ENCODE results near the gene CEP57L1.

Gene CEP57L1

DNA sequence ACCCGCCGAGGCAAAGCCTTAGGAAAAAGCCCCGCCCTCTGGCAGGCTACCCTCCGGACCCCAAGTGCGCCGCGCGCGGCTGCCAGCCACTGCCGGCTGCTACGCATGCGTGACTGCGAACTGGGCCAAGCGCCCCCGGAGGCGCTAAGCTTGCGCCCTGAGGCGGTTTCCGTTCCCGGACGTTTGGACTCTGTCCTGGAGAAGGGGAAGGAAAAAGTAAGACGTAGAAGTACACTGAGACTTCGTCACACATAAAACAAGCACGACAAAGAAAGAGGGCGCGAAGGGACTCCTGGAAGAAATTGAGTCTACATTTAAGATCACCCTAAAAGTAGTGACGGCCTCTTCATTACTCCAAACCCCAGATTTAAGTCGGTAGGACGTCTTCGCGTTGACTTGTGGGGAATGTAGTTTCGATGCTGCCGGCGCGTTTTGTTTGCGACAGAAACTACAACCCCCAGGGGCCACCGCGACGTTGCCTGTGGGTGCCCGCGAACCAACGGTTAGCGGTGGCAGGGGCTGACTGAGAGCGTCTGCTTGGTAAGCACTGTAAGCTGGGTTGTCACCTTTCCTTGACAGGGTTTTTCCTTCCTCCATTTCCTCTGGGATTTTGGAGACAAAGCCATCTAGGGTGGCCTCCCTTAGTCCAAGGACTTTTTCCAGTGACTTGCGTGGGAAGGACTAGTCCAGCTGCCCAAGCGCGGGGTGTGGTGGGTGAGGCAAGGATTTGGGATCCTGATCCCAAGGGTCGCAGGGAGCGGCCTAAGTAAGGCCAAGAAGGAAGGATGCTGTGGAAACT, at the start of gene CEP57L1:
Gene CEP57L1 (plus strand): TSS at position 472 of the 799 bp plus-strand sequence. CDS start 49,715 bp downstream, outside the sequence.
- DNase-seq (ENCODE audit: low read depth in 3 of 3, low spot score in 1 of 3), result peak; percentile 83 to 86 (median 84)

DNA sequence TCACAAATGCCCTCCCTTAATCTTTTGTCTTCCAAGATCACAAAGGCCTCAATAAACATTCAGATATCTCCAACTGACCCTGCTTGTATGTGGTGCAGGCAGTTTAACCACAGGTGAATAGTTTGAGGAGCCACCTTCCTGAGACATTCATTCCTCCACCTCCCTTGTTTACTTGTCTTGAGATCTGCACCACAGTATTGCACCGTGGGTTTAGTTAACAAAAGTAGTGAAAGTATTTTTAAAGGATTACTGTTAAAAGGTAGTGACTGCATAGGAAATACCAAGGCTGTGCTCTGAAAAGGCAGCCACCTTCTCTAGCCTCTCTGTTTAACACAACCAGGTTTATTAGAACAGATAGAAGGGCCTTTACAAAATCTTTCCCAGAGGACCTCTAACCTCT, 47.1 kb upstream of the CEP57L1 start:
- DNase-seq (ENCODE audit: low read depth in 3 of 3, low spot score in 1 of 3), result no peak

DNA sequence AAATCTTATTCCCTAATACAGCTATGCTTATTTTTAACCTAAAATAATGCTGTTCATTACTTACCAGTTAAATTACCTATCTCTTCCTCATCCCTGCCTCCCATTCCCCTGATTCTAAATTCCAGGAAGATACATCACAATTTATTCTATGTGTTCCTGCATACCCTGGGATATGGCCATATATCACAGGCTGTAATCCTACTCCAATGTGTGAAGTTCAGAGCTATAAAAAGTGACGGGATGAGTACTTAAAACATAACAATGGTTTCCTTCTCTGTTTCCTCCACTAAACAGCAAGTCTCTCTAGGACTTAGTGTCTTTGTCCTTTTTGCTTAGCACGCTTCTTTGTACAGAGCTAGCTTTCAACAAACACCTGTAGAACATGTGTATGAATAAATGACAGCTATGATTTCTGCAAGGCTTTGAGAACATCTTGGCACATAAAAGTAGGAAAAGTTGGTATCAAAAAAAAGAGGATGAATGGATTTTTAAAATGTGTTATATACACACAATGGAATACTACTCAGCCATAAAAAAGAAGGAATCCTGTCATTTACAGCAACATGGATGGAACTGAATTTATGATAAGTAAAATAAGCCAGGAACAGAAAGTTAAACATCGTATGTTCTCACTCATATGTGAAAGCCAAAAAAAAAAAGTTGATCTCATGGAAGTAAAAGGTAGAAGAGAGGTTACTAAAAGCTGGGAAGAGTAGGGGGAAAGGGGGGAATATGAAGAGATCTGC, 46.5 kb upstream of the CEP57L1 start:
- DNase-seq (ENCODE audit: low read depth in 3 of 3, low spot score in 1 of 3), result no peak

DNA sequence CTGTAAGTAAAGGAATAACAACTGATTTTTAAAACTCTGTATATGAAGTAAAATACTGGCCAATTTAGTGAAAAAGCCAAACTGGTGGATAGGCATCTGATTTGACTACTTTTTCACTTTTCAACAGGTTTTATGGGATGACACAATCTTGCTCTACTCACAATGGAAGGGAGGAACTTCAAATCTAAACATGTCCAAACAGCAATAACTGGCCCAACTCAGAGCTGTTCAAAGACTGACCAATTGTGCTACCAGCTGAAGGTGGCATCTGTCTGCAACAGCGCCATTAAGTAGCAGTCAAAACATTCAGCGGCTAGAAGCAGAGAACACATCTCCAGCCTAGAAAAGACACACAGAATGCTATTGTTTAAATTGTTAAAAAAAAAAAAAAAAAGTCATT, 45.3 kb upstream of the CEP57L1 start:
- no peak for DNase-seq (ENCODE audit: low read depth in 3 of 3, low spot score in 1 of 3)

DNA sequence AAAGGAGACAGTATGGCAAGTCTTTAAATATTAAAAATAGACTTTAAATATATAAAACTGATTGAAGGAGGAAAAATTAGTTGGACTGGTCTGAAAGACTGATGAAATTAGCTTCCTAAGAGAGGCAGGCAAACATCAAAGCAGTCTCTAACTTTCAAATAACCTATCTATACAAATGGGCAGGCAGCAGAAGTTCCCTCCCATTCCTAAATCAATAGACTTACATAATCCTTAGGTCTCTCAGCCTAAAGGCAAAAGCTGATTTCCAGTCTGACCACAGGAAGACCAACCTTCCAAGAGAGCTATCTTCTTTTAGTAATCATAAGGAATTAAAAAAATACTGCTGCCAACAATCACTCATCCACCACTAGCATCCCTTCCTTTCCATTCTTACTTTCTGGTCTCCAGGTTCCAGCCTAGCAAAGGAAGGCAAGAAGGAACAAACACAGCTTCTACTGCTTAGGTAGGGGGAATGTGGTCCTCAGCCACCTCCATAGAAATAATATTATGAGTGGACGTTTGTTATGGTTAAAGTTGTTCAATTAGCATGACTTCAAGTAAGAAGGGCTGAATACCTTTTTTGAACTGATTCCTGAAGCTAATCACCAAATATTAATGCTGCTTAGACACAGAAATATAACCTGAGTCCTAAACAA, 44.7 kb upstream of the CEP57L1 start:
- no peak for DNase-seq (ENCODE audit: low read depth in 3 of 3, low spot score in 1 of 3)

DNA sequence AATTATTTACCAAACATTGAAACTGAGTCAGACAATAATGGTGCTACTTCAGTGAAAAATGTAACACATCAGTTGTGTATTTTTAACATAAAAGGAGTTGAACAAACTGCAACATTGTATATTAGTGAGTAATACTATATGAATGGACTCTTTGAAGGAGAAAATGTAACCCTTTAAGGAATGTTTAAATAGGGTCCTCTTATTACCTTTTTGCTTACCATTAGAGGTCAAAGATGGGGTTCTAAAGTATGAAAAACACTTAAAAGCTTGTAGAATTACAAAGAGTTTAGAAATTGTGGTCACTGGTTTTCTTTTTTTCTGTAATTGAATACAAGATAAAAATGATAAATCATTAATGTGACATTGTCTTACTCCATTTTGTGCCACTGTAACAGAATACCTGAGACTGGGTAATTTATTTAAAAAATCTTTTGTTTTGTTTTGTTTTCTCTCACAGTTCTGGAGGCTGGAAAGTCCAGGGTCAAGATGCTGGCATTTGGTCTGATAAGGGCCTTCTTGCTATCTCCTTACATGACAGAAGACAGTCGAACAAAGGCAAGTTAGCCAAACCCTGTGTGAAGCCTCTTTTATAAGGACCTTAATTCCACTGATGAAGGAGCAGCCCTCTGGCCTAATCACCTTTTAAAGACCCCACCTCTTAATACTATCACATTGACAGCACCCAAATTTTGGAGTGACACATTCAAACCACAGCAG, 43.8 kb upstream of the CEP57L1 start:
- DNase-seq (ENCODE audit: low read depth in 3 of 3, low spot score in 1 of 3), result no peak

DNA sequence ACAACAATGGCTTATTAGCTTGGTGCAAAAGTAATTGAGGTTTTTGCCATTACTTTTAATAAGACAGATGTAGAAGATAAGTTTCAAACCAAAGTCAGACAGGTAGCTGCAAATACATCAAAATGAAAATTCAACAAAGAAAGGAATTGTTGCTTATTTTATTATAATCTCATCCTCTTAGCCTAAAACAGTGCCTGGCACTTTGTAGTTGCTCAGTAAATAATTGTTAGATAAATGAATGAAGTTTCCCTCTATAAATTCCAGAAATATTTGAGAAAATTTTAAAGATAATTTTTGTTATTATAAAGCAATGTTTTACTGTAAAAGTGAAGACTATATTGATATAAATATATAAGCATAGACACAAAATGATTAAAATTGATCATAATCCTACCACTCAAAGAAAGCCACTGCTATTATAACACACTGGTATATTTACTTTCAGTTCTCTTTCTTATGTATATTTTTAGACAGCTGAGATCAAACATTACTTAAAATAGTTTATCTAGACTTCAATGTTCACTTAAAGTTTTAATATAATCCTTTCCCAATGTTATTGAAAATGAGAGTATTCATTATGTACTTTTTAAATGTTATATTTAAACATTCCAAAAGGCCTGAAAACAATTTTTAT, 43.2 kb upstream of the CEP57L1 start:
- DNase-seq (ENCODE audit: low read depth in 3 of 3, low spot score in 1 of 3), result no peak

DNA sequence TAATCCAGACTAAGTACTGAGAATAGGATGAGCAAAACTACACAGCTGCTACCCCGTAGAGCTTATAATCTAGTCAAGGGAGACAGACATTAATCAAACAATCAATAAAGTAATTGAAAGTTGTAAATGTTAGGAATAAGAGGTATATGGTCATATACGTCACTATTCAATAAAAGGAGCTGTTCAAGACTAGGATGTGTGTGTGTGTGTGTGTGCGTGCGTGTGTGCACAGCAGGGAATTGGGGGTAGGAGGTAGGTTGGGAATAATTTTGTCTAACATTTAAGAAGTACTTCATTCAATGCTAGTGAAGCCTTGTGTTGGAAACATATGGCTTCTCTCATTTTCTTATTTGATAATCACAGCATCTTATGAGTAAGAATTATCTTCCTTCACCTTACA, 42.5 kb upstream of the CEP57L1 start:
- no peak for DNase-seq (ENCODE audit: low read depth in 3 of 3, low spot score in 1 of 3)

DNA sequence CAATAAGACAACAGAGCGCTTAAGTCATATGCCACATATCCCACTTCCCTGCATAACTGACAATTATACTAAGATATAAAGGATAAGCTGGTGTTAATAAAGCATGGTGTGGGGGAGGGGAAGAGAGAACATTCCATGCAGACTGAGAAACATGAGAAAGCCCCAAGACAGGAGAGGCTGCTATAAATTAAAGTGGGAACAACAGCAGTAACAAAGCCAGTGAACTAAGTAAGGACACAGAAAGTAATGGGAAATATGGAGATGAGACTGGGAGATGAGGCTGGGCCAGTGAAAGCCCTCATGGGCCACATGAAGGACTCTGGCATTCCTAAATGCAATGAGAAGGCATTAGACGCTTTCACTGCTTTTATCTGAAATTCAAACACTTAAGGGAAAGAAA, 42.0 kb upstream of the CEP57L1 start:
- no peak for DNase-seq (ENCODE audit: low read depth in 3 of 3, low spot score in 1 of 3)

DNA sequence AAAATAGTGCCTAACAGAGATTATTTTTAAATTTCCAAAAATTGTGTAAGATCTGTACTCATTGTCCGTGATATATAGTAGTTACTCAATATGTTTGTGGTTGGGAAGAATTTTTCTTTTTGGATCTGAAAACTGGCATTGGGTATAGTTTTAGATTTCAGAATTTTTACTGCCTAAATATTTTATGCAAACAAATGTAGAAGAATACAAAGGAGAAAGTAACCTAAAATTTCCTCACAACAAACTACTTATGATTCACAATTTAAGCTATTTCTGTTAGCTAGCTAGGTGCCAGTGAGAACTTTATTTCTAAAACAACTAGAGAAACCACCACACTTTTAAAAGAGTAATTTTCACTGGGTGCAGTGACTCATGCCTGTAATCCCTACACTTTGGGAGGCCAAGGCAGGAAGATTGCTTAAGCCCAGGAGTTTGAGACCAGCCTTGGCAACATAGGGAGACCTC, 39.5 kb upstream of the CEP57L1 start:
- DNase-seq (ENCODE audit: low read depth in 3 of 3, low spot score in 1 of 3), result no peak

DNA sequence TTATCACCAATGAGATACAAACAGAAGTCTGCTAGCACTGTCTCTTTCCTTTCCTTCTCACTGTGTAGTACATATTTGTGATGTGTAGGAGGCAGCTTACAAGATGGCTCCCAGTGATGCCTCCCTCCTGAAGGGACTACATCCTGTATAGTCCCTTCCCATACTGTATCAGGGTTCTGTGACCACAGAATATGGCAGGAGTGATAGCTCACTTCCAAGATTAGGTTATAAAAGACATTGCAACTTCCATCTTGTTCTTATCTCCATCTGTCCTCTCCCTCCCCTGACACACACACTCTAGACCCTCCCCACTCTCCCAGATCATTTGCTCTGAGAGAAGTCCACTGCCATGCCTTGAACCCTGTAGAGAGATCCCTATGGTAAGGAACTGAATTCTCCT, 38.6 kb upstream of the CEP57L1 start:
- DNase-seq (ENCODE audit: low read depth in 3 of 3, low spot score in 1 of 3), result no peak

DNA sequence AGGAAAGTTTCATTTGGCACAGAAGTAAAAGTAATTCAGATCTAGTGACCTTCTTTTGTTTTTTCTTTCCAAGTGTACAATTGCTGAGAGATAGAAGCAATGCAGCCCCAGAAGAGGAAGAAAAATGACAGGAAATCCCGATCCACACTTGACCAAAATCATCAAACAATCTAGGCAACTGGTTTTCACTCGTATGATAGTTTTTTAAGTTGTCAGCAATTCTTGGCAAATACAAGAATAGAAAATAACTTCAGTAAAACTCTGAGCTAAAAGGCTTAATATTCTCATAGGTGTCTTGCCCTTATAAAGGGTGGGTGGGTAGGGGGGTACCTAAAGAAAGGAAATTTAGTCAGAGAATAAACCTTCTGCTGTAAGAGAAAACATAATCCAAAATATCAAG, 36.7 kb upstream of the CEP57L1 start:
- DNase-seq (ENCODE audit: low read depth in 3 of 3, low spot score in 1 of 3), result no peak

DNA sequence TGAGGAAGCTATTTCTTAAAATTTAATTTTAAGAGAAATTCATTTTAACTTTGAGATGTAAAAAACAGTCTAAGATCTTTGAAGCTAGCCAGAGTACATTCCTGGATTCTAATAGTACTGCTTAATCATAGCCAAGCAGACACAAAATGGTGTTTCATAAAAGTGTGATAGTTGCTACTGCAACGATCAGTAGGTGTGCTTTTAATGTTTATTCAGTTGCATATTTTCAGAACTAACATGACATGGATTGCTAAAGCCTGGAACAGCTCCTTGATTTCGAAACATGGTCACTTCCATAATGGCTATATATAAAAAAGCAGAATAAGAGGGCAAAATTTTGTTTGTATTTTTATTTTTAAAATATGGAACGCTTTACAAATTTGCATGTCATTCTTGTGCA, 36.2 kb upstream of the CEP57L1 start:
- no peak for DNase-seq (ENCODE audit: low read depth in 3 of 3, low spot score in 1 of 3)

DNA sequence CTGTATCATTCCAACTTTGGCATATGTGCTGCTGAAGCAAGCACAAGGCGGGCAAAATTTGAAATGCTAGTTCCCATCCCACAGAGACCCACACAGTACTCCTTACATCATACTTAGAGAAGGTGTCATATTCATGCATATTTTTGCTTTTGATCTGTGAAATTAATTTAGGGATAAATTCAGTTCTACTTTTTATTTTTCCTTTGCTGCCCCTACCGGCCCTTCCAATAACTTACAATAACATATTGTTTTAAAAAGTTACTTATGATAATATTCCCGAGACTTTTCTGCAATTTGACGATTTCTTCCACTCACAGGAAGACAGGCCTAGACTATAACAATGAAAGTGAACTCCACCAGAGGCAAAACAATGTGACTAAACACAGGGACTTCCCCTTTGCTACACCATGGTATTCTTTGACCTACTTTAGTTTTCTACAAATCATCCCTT, 35.7 kb upstream of the CEP57L1 start:
- DNase-seq (ENCODE audit: low read depth in 3 of 3, low spot score in 1 of 3), result no peak

DNA sequence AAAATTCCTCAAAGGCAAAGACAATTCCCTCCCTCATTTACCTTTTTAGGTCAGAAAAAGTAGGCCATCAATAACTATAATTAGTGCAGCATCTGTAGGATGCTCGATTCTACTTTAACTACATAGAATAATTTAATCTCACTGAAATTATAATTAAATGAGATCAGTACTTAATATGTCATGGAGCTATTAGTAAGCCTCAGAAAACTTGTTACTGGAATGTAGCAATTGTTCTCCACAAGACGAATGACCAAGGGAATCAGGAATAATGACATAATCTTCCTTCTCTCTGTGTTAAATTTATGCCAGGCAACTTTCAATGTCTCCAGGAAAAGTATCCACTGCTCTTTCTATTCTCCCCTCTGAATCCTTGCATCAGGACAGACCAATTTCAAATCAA, 34.7 kb upstream of the CEP57L1 start:
- no peak for DNase-seq (ENCODE audit: low read depth in 3 of 3, low spot score in 1 of 3)

DNA sequence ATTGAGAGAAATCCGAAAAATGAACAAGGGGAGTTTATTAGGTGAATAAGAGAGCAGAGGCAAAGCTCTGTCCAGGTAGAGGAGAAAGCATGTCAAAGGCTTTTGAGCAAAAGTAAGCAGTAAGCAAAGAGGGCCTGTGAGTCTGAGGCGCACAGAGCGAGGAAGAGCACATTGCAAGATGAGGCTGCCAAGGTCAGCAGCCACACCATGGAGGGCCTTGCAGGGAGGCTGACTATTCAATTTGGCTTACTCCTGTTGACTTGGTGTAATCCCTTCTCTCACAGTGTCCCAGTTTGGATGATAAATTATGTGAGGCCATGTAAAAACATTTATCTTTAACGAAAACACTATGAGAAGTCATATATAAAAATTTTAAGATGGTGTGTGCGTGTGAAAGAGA, 33.1 kb upstream of the CEP57L1 start:
- DNase-seq (ENCODE audit: low read depth in 3 of 3, low spot score in 1 of 3), result no peak

DNA sequence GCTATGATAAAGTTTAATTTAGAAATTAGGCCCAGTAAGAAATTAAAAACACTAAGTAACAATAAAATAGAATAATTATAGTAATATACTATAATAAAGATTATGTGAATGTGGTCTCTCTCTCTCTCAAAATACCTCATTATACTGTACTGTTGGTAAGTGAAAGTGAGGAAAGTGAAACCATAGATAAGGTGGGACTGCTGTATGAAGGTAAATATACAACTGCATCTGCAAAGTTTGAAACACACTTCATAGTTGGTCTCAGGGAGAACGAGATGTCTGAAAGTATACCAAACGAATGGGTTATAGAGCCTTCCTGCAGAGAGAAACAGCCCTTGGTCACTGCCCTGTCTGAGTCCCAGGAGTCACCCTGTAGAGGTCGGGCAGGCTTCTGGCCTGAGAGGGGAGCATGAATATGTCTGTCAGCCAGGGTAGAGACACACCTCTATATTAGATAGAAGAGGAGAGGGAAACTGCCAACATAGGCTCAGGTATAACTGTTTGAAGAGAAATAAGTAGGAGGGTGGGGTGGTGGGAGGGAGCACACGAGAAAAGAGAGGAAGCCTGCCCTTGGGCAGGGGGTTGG, 32.4 kb upstream of the CEP57L1 start:
- no peak for DNase-seq (ENCODE audit: low read depth in 3 of 3, low spot score in 1 of 3)

DNA sequence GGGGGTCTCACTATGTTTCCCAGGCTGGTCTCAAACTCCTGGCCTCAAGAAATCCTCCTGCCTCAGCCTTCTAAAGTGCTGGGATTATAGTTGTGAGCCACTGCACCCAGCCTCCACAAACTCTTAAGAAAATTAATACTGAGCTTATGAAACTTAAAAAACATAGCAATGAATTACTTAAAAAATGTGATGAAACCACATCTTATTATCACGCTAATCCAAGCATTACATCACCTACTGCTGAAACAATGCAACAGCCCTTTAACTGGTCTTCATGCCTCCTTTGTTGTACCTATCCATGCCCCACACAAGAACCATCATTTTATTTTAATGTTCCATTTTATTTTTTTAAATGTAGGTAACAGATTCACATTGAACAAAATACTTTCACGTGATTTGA, 25.6 kb upstream of the CEP57L1 start:
- no peak for DNase-seq (ENCODE audit: low read depth in 3 of 3, low spot score in 1 of 3)

DNA sequence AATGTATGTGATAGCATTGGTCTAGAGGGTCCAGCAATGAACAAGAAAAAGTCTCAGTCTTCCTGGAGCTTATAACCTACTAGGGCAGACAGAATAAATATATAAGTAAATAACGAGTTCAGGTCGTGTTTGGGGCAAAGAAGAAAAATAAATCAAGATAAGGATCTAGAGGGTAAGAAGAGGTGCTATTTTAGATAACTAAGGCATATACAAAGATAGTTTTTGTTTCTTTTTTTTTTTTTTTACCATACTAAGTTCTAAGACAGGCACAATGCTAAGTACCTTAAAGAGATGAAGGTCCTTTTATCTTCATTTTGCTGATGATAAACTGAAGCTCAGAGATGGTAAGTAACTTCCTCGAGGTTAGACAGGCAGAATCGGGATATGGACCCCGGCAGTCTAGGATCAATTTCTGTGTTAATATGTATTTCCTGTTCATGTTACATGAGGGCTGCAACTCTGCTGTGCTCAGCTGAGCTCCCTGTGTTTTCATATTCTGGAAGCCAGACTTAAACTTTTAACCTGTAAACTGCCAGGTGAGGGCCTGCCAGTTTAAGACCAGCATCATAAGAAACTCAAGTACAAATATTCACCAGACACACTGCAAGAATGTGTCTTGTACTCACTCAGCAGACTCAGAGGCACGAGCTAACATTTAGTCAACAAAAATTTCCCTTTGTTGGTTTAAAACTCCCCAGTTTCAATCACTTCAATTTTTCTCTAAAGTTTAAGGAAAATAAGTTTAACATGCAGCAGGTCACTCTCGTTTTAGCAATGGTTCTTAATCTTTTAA, 24.0 kb upstream of the CEP57L1 start:
- DNase-seq (ENCODE audit: low read depth in 3 of 3, low spot score in 1 of 3), result no peak
